ENCODE measurements around the gene ANKRD2.
A peak's percentile ranks its signal among the peaks of the same experiment; 100 is the strongest.
"Not testable (repeated sequence)": the region's sequence is repeated elsewhere in the genome, so short reads cannot be mapped to it uniquely, and the experiment has no call there.

The ANKRD2 gene

DNA sequence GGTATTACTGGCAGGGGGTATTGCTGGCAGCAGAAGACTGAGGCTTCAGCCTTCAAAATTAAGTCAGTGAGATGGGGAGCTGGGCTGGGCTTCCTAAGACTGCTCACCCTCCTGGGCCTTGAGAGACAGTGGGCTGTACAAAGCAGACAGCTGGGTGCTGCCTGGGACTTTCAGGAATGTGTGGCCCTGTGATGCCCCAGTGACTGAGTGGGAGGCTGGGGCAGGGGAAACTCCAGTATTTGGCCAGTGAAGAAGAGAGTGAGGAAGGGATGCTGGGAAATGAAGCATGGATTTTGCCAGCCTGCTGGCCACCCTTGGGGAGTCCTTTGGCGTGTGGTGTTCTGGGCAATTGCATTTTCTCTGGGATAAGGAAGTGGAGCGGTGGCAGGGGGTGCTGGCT, 442 bp downstream of the ANKRD2 start:
- no peaks in the 10 kb centered on the region for H3K9me3 ChIP-seq (ENCODE audit: control extremely low read depth in 1 of 5, control insufficient read depth in 4 of 5, insufficient read depth in 2 of 5, low read depth in 1 of 5, low read length in 4 of 5)
- H3K36me3 ChIP-seq (ENCODE audit: control insufficient read depth in 4 of 4, insufficient read depth in 4 of 4, low read length in 3 of 4): peaks cover 0 to 8% (median 0%) of the 10 kb centered on the region in 4 experiments
- H3K27me3 ChIP-seq (replicated peaks in 2 of 5; ENCODE audit: control insufficient read depth in 4 of 5, insufficient read depth in 5 of 5, low read length in 4 of 5): peaks cover 0 to 5% (median 0%) of the 10 kb centered on the region in 5 experiments
- no peak for DNase-seq
- 100% methylated on average over 2 of the region's 2 CpGs for WGBS (ENCODE audit: insufficient coverage)
- H3K4me1 ChIP-seq (ENCODE audit: control extremely low read depth in 1 of 4, control insufficient read depth in 4 of 4, insufficient read depth in 4 of 4, low read length in 3 of 4): peaks cover 0 to 1% (median 0%) of the 10 kb centered on the region in 4 experiments
- ChIA-PET CTCF (interaction anchor here (1.0 to 3.4 kb wide), 12 partner anchors 9 to 112 kb away, joined by 3 to 18 read pairs (median 5); partner anchors contain the start of gene HOGA1), POLR2A (interaction anchor here (0.5 kb wide), 1 partner anchor 22 kb away, joined by 3 read pairs; no protein-coding TSS in a partner anchor)
- H3K27ac ChIP-seq (ENCODE audit: insufficient read depth in 1 of 2, low read depth in 1 of 2, low read length in 2 of 2, poor library complexity in 1 of 2, severe bottlenecking in 2 of 2): no peak overlapping the region
- H3K4me3 ChIP-seq (ENCODE audit: control insufficient read depth in 1 of 7, extremely low read depth in 1 of 7, insufficient read depth in 4 of 7, low read depth in 2 of 7, low read length in 6 of 7): no peak overlapping the region

DNA sequence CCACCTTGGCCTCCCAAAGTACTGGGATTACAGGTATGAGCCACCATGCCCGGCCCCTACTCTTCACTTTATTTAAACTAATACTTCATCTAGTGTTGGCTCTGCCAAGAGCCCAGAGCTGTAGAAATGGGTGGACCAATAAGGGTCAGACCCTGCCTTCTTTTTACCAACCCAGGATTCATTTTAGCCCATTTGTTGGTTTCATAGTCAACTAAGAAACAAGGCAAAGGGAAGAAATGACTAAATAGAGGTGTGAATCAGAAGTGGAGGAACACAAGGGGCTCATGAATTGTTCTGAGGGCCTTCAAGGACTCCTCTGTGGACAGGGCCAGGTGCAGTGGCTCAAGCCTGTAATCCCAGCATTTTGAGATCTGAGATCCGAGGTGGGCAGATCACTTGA, 1.1 kb downstream of the ANKRD2 start:
- Histone ChIP-seq H3K9me3 (ENCODE audit: control extremely low read depth in 1 of 5, control insufficient read depth in 4 of 5, insufficient read depth in 2 of 5, low read depth in 1 of 5, low read length in 4 of 5) (no peaks in the 10 kb centered on the region), H3K4me3 (ENCODE audit: control insufficient read depth in 1 of 7, extremely low read depth in 1 of 7, insufficient read depth in 4 of 7, low read depth in 2 of 7, low read length in 6 of 7) (no peak overlapping the region), H3K27me3 (replicated peaks in 2 of 5; ENCODE audit: control insufficient read depth in 4 of 5, insufficient read depth in 5 of 5, low read length in 4 of 5) (peaks cover 0 to 12% (median 2%) of the 10 kb centered on the region in 5 experiments), H3K27ac (ENCODE audit: insufficient read depth in 1 of 2, low read depth in 1 of 2, low read length in 2 of 2, poor library complexity in 1 of 2, severe bottlenecking in 2 of 2) (no peak overlapping the region), H3K36me3 (ENCODE audit: control insufficient read depth in 4 of 4, insufficient read depth in 4 of 4, low read length in 3 of 4) (peaks cover 0 to 8% (median 0%) of the 10 kb centered on the region in 4 experiments), H3K4me1 (ENCODE audit: control extremely low read depth in 1 of 4, control insufficient read depth in 4 of 4, insufficient read depth in 4 of 4, low read length in 3 of 4) (peaks cover 0 to 1% (median 0%) of the 10 kb centered on the region in 4 experiments)
- ChIA-PET CTCF (interaction anchor here (0.6 to 2.7 kb wide), 5 partner anchors 25 to 1963 kb away, joined by 3 to 8 read pairs (median 3); no protein-coding TSS in a partner anchor), POLR2A (no interaction called here)
- no peak for DNase-seq
- 49% methylated on average over 2 of the region's 2 CpGs for WGBS (ENCODE audit: insufficient coverage)

DNA sequence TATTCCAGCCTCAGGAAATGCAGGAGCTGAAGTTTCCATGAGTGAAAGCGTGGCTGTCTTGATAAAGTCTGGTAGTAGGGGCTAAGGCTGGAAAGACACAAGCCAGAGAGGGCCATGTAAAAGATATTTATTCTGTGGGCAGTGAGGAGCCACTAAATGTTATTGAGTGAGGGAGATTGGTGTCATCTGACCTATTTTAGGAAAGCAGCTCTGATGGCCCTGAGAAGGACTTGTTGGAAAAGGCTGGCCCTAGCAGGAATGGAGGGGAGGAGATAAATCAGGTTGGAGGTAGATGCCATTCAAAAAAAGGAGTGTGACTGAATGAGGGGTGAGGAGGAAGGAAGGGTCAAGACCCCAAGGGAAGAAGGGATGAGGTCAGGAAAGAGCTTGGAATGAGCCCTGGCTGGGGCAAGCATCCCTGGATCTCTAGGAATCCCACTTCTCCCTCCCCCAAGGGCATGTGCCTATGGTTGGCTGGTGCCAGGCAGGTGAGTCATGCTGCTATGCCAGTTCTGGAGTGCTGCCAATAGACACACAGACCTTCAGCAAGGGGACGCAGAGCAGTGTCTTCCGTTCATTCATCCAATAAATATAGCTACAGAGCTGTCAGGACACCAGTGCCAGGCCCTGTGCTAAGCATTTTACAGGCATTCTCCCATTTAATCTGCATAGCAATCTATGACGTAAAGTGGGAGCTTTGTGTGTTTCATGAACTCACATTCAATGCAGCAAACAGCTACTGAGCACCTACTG, 2.0 kb downstream of the ANKRD2 start:
- Histone ChIP-seq H3K4me1 (ENCODE audit: control extremely low read depth in 1 of 4, control insufficient read depth in 4 of 4, insufficient read depth in 4 of 4, low read length in 3 of 4) (peaks cover 0 to 1% (median 0%) of the 10 kb centered on the region in 4 experiments), H3K27me3 (replicated peaks in 2 of 5; ENCODE audit: control insufficient read depth in 4 of 5, insufficient read depth in 5 of 5, low read length in 4 of 5) (peaks cover 0 to 15% (median 3%) of the 10 kb centered on the region in 5 experiments), H3K36me3 (ENCODE audit: control insufficient read depth in 4 of 4, insufficient read depth in 4 of 4, low read length in 3 of 4) (peaks cover 0 to 3% (median 0%) of the 10 kb centered on the region in 4 experiments), H3K27ac (ENCODE audit: insufficient read depth in 1 of 2, low read depth in 1 of 2, low read length in 2 of 2, poor library complexity in 1 of 2, severe bottlenecking in 2 of 2) (no peak overlapping the region), H3K4me3 (ENCODE audit: control insufficient read depth in 1 of 7, extremely low read depth in 1 of 7, insufficient read depth in 4 of 7, low read depth in 2 of 7, low read length in 6 of 7) (no peak overlapping the region), H3K9me3 (ENCODE audit: control extremely low read depth in 1 of 5, control insufficient read depth in 4 of 5, insufficient read depth in 2 of 5, low read depth in 1 of 5, low read length in 4 of 5) (no peaks in the 10 kb centered on the region)
- peak; percentile 41 to 78 (median 77) for DNase-seq
- 68% methylated on average over 4 of the region's 4 CpGs for WGBS (ENCODE audit: insufficient coverage)
- POLR2A ChIA-PET: no interaction called here
- CTCF ChIA-PET: interaction anchor here (0.9 to 2.7 kb wide), 5 partner anchors 16 to 113 kb away, joined by 3 to 8 read pairs (median 4); no protein-coding TSS in a partner anchor

DNA sequence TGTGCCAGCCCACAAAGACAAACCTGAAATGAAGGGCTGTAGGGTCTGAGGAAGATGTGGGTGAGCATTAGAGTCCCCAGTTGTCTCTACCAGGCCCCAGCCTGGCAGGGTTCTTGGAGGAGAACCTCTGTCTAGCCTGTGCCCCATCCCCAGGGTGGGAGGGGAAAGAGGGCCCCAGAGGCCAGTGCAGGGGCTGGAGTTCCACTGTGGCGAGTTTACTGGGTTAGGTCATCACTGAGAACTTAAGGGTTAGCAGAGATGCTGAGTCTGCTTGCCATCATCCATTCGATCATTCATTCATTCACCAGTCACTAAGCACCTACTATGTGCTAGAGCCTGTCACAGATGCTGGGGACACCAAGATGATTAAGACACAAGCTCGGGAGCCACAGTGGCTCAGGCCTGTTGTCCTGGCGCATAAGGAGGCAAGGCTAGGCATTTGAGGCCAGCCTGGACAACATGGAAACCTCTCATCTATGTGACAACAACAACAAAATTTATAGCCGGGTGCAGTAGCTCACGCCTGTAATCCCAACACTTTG, 2.6 kb downstream of the ANKRD2 start:
- H3K4me1 ChIP-seq (ENCODE audit: control extremely low read depth in 1 of 4, control insufficient read depth in 4 of 4, insufficient read depth in 4 of 4, low read length in 3 of 4): peaks cover 0 to 1% (median 0%) of the 10 kb centered on the region in 4 experiments
- peaks cover 0 to 3% (median 0%) of the 10 kb centered on the region in 4 experiments for H3K36me3 ChIP-seq (ENCODE audit: control insufficient read depth in 4 of 4, insufficient read depth in 4 of 4, low read length in 3 of 4)
- H3K27ac ChIP-seq (ENCODE audit: insufficient read depth in 1 of 2, low read depth in 1 of 2, low read length in 2 of 2, poor library complexity in 1 of 2, severe bottlenecking in 2 of 2): no peak overlapping the region
- DNase-seq: no peak
- ChIA-PET CTCF (interaction anchor here (0.9 to 1.4 kb wide), 5 partner anchors 9 to 40 kb away, joined by 3 to 5 read pairs (median 4); partner anchors contain the start of gene HOGA1), POLR2A (no interaction called here)
- 100% methylated on average over 4 of the region's 6 CpGs for WGBS (ENCODE audit: insufficient coverage)
- H3K9me3 ChIP-seq (ENCODE audit: control extremely low read depth in 1 of 5, control insufficient read depth in 4 of 5, insufficient read depth in 2 of 5, low read depth in 1 of 5, low read length in 4 of 5): no peaks in the 10 kb centered on the region
- no peak overlapping the region for H3K4me3 ChIP-seq (ENCODE audit: control insufficient read depth in 1 of 7, extremely low read depth in 1 of 7, insufficient read depth in 4 of 7, low read depth in 2 of 7, low read length in 6 of 7)
- H3K27me3 ChIP-seq (replicated peaks in 2 of 5; ENCODE audit: control insufficient read depth in 4 of 5, insufficient read depth in 5 of 5, low read length in 4 of 5): peaks cover 0 to 15% (median 3%) of the 10 kb centered on the region in 5 experiments

DNA sequence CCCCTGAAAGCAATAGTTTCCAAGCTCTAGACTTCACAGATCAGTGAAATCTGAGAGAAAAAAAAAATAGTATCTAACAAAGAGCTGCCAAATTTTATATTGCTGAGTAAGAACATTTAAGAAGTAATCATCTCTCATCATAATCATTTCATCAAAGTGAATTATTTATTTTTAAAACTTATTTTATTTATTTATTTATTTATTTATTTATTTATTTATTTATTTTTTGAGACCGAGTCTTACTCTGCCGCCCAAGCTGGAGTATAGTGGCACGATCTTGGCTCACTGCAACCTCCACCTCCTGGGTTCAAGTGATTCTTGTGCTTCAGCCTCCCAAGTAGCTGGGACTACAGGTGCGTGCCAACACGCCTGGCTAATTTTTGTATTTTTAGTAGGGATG, 3.9 kb downstream of the ANKRD2 start:
- not testable (repeated sequence) for H3K27ac ChIP-seq (ENCODE audit: insufficient read depth in 1 of 2, low read depth in 1 of 2, low read length in 2 of 2, poor library complexity in 1 of 2, severe bottlenecking in 2 of 2); H3K9me3 ChIP-seq (ENCODE audit: control extremely low read depth in 1 of 5, control insufficient read depth in 4 of 5, insufficient read depth in 2 of 5, low read depth in 1 of 5, low read length in 4 of 5); H3K36me3 ChIP-seq (ENCODE audit: control insufficient read depth in 4 of 4, insufficient read depth in 4 of 4, low read length in 3 of 4); H3K4me3 ChIP-seq (ENCODE audit: control insufficient read depth in 1 of 7, extremely low read depth in 1 of 7, insufficient read depth in 4 of 7, low read depth in 2 of 7, low read length in 6 of 7); H3K4me1 ChIP-seq (ENCODE audit: control extremely low read depth in 1 of 4, control insufficient read depth in 4 of 4, insufficient read depth in 4 of 4, low read length in 3 of 4); DNase-seq
- no CpG with 5 or more reads among the region's 5 CpGs for WGBS (ENCODE audit: insufficient coverage)
- ChIA-PET CTCF (interaction anchor here (1.1 to 1.5 kb wide), 4 partner anchors 7 to 39 kb away, joined by 3 to 4 read pairs (median 4); partner anchors contain the start of gene HOGA1), POLR2A (interaction anchor here (0.6 kb wide), 1 partner anchor 285 kb away, joined by 3 read pairs; no protein-coding TSS in a partner anchor)
- peaks cover 0 to 15% (median 3%) of the 10 kb centered on the region in 5 experiments for H3K27me3 ChIP-seq (replicated peaks in 2 of 5; ENCODE audit: control insufficient read depth in 4 of 5, insufficient read depth in 5 of 5, low read length in 4 of 5)

DNA sequence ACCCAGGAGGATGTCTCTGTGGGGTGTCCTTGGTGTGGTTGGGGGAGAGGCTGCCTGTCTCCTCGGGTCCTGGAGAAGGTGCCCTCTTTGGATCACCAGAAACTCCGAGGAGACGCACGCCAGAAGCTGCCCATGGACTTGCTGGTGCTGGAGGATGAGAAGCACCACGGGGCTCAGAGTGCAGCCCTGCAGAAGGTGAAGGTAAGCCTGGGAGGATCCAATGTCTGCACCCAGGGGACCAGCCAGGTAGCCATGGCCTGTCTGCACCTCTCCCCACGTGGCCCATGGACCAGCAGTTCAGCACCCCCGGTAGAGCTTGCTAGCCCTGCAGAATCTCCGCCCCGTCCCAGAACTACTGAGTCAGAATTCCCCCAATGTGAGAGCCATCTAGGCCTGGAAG, 5.1 kb downstream of the ANKRD2 start:
- no peak for DNase-seq
- Histone ChIP-seq H3K9me3 (ENCODE audit: control extremely low read depth in 1 of 5, control insufficient read depth in 4 of 5, insufficient read depth in 2 of 5, low read depth in 1 of 5, low read length in 4 of 5) (no peaks in the 10 kb centered on the region), H3K4me3 (ENCODE audit: control insufficient read depth in 1 of 7, extremely low read depth in 1 of 7, insufficient read depth in 4 of 7, low read depth in 2 of 7, low read length in 6 of 7) (no peak overlapping the region), H3K27me3 (replicated peaks in 2 of 5; ENCODE audit: control insufficient read depth in 4 of 5, insufficient read depth in 5 of 5, low read length in 4 of 5) (peaks cover 0 to 15% (median 3%) of the 10 kb centered on the region in 5 experiments), H3K36me3 (ENCODE audit: control insufficient read depth in 4 of 4, insufficient read depth in 4 of 4, low read length in 3 of 4) (no peaks in the 10 kb centered on the region), H3K4me1 (ENCODE audit: control extremely low read depth in 1 of 4, control insufficient read depth in 4 of 4, insufficient read depth in 4 of 4, low read length in 3 of 4) (no peaks in the 10 kb centered on the region), H3K27ac (ENCODE audit: insufficient read depth in 1 of 2, low read depth in 1 of 2, low read length in 2 of 2, poor library complexity in 1 of 2, severe bottlenecking in 2 of 2) (no peak overlapping the region)
- CTCF ChIA-PET: interaction anchor here (1.5 kb wide), 1 partner anchor 9 kb away, joined by 4 read pairs; no protein-coding TSS in a partner anchor
- 76% methylated on average over 9 of the region's 9 CpGs for WGBS (ENCODE audit: insufficient coverage)
- POLR2A ChIA-PET: no interaction called here

Data from common myeloid progenitor, CD34-positive (primary cell).